ENCODE data around the gene SAFB2. TPM values are rescaled to one million over a fixed set of nuclear protein-coding genes. Genes with fewer than 3 reads are reported as not detected.

Gene SAFB2
- total and polyA plus RNA-seq, 9 of the 15 experiments (the other 6 are each of a cell fraction or from before 2014, with no cell fraction given): 4.5 to 103 (median 47.3) TPM

DNA sequence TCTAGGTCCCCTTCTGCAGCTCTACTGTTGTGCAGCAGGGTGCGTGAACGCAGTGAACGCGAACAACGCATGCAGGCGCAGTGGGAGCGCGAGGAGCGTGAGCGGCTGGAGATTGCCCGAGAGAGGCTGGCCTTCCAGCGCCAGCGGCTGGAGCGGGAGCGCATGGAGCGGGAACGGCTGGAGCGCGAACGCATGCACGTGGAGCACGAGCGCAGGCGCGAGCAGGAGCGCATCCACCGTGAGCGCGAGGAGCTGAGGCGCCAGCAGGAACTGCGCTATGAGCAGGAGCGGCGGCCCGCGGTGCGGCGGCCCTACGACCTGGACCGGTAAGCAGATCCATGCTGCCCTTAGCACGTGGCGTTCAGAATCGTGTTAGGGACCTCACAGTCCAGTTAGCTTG lies 38.9 kb upstream of the SAFB2 start:
- H4K20me1 ChIP-seq (replicated peaks; ENCODE audit: control insufficient read depth, insufficient read depth, low read length): no peaks in the 10 kb centered on the region; the same call in 1 of the 2 replicates
- H3K27ac ChIP-seq (ENCODE audit: extremely low read depth, low read depth, low read length): no peak overlapping the region
- no peaks in the 10 kb centered on the region for H3K27me3 ChIP-seq (ENCODE audit: control insufficient read depth in 2 of 2, insufficient read depth in 2 of 2, low read length in 2 of 2)
- 97% methylated on average over 22 of the region's 42 CpGs for WGBS (ENCODE audit: insufficient coverage, low coverage, missing lambda C conversion rate)
- H3K4me1 ChIP-seq (replicated peaks in 1 of 2; ENCODE audit: control insufficient read depth in 2 of 2, insufficient read depth in 2 of 2, low read length in 2 of 2): no peaks in the 10 kb centered on the region; a peak in 1 of 5 replicates
- FAIRE-seq: no peak
- H3K4me3 ChIP-seq: no peak overlapping the region
- H3K79me2 ChIP-seq (ENCODE audit: control insufficient read depth, insufficient read depth, low read length): no peaks in the 10 kb centered on the region
- no peak overlapping the region for H3K4me2 ChIP-seq (ENCODE audit: insufficient read depth, low read length)
- H3K9me3 ChIP-seq (replicated peaks; ENCODE audit: control insufficient read depth, insufficient read depth, low read depth, low read length): no peaks in the 10 kb centered on the region
- ATAC-seq: no peak
- peaks cover 90% of the 10 kb centered on the region for H3K36me3 ChIP-seq (ENCODE audit: control insufficient read depth, insufficient read depth, low read length)
- POLR2A ChIA-PET: interaction anchor here (1.1 to 1.2 kb wide), 2 partner anchors 11 to 37 kb away, joined by 3 to 5 read pairs; no protein-coding TSS in a partner anchor
- no peak overlapping the region for H3K9ac ChIP-seq (ENCODE audit: insufficient read depth in 1 of 2, low read depth in 2 of 2, low read length in 2 of 2)
- CTCF ChIA-PET (ENCODE audit: low intra/inter-chr PET ratio): no interaction called here
- no peaks in the 10 kb centered on the region for H3K9me1 ChIP-seq (ENCODE audit: control insufficient read depth, insufficient read depth, low read length)
- TF ChIP-seq SMAD3 (CRISPR knock-in tag; conservative IDR thresholded peaks at IDR 0.05) (no peak), ZBTB33 (CRISPR knock-in tag; IDR thresholded peaks at IDR 0.05) (peak; percentile 99), NKRF (IDR thresholded peaks at IDR 0.05; ENCODE audit: borderline replicate concordance) (no peak), ZNF316 (IDR thresholded peaks at IDR 0.05) (no peak), POLR2G (IDR thresholded peaks at IDR 0.05; ENCODE audit: low read depth, low read length) (peak; percentile 66), TEAD2 (tag; IDR thresholded peaks at IDR 0.05) (no peak), ZNF695 (CRISPR knock-in tag; IDR thresholded peaks at IDR 0.05) (no peak), RBM22 (IDR thresholded peaks at IDR 0.05; ENCODE audit: low read depth, low read length, poor library complexity, severe bottlenecking) (peak; percentile 76), RFX1 (IDR thresholded peaks at IDR 0.05) (no peak), TGIF2 (CRISPR knock-in tag; IDR thresholded peaks at IDR 0.05) (no peak), PKNOX1 (IDR thresholded peaks at IDR 0.05) (no peak)
- TF ChIP-seq, protein P1, sequence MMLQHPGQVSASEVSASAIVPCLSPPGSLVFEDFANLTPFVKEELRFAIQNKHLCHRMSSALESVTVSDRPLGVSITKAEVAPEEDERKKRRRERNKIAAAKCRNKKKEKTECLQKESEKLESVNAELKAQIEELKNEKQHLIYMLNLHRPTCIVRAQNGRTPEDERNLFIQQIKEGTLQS (IDR thresholded peaks at IDR 0.05): 0 out of 2 replicates have a peak, but pooled peaks have one; percentile 14
- TF ChIP-seq, protein P1 (CRISPR knock-in tag; conservative IDR thresholded peaks at IDR 0.05): no peak
- BruUV-seq (replicated peaks): no TSS peak
- in situ Hi-C loops (cut with MboI): no loop called here
- no peak for DNase-seq (ENCODE audit: extremely low read depth in 1 of 4, low spot score in 3 of 4)
- no peak overlapping the region for H2AFZ ChIP-seq (ENCODE audit: low read depth, low read length)
- intact Hi-C loops (cut with micrococcal nuclease): no loop called here

Data from K562 (cell line).